K562 (cell line): ENCODE measurements around the gene ATP8A1.

ENCODE experiments used
- CEBPB ChIP-seq: fragments of 450-650 bp; IDR thresholded peaks from 2 replicates; pipeline ENCODE4 v1.6.1; 2016; ENCODE audit warnings: missing genetic modification characterization, missing compliant biosample characterization
- CREM ChIP-seq: IDR thresholded peaks from 2 replicates; pipeline ENCODE4 v1.6.1; 2014; ENCODE audit warnings: antibody characterized with exemption, low read depth
- CTCF ChIP-seq, 3 experiments: IDR thresholded peaks in 2 of 3; conservative IDR thresholded peaks in 1 of 3; 2 replicates each; pipeline ENCODE4 v1.5.1; 2011 to 2012; ENCODE audit warnings: low read length in 3 of 3, mild to moderate bottlenecking in 3 of 3, control low read depth in 2 of 3, improper control_type of control experiment in 1 of 3, inconsistent platforms in 1 of 3, low read depth in 1 of 3, mixed read lengths in 1 of 3, moderate library complexity in 1 of 3; ENCODE audit not compliant: insufficient read depth in 2 of 3
- DPF2 ChIP-seq: fragments of 450-650 bp; IDR thresholded peaks from 2 replicates; pipeline ENCODE4 v1.6.1; 2016
- KDM1A ChIP-seq, 2 experiments: fragments of 450-650 bp; IDR thresholded peaks; 2 replicates each; pipeline ENCODE4 v1.6.1; 2016; ENCODE audit warnings: mild to moderate bottlenecking in 2 of 2
- MIER1 ChIP-seq: fragments of 450-650 bp; IDR thresholded peaks from 2 replicates; pipeline ENCODE4 v1.6.1; 2016; ENCODE audit warnings: antibody characterized with exemption, mild to moderate bottlenecking, low read depth
- RB1 ChIP-seq: fragments of 450-650 bp; IDR thresholded peaks from 2 replicates; pipeline ENCODE4 v1.6.1; 2017; ENCODE audit warnings: low read depth, mild to moderate bottlenecking
- RBM15 ChIP-seq: fragments of 200-400 bp; formaldehyde crosslinking; IDR thresholded peaks from 2 replicates; pipeline ENCODE4 v1.6.1; 2018; ENCODE audit warnings: mild to moderate bottlenecking, low read length, moderate library complexity; ENCODE audit not compliant: insufficient read depth
- REST ChIP-seq, 2 experiments: fragments of 450-650 bp; formaldehyde crosslinking in 1 of 2; IDR thresholded peaks; 2 replicates each; pipeline versions ENCODE4 v1.4.0 to v1.6.1; 2014 to 2020; ENCODE audit warnings: mild to moderate bottlenecking in 2 of 2, borderline replicate concordance in 1 of 2, low read depth in 1 of 2
- RNF2 ChIP-seq: sonication (generic); IDR thresholded peaks from 2 replicates; pipeline ENCODE4 v1.6.1; 2016
- STAT5B ChIP-seq: fragments of 250-450 bp; sonication (Bioruptor Pico); IDR thresholded peaks from 2 replicates; pipeline ENCODE4 v1.8.0; 2021; ENCODE audit warnings: mild to moderate bottlenecking, inconsistent platforms
- TF ChIP-seq, protein P1 (sequence below): sonication (generic); formaldehyde crosslinking; IDR thresholded peaks from 2 replicates; pipeline ENCODE4 v1.8.1; 2023; ENCODE audit warnings: mild to moderate bottlenecking, missing genetic modification reagents, moderate library complexity

DNA sequence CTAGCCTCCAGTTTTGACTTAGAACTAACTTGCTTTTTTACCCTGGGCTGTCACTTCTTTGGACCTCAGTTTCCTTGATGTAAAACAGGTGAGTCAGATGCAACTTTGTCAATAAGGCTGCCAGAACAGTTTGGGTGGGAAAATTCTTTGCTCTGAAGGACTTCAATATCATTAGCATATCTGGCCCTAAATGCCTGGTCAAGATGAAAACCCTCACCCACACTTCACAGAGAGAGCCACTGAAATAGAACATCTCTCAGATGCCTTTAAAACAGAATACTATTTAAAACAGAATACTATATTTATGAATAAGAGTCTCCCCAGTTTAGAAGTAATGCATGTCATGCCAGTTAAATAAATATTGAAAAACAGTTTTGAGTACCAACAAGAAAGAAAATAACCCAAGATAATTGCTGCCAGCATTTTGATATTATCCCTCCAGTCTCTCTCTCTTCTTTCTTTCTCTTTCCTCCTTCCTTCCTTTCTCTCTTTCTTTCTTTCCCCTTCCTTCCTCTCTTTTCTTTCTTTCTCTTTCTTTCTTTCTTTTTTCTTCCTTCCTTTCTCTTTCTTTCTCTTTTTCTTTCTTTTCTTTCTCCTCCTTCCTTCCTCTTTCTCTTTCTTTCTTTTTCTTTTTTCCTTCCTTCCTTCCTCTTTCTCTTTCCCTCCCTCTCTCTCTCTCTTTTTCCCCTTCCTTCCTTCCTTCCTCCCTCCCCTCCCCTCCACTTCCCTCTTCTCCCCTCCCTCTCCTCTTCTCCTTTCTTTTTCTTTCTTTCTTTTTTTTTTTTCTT lies 292.4 kb downstream of the ATP8A1 start:
- no peak for TF ChIP-seq RNF2
- TF ChIP-seq MIER1: no peak
- TF ChIP-seq KDM1A (IDR thresholded peaks at IDR 0.05): no peak
- no peak for TF ChIP-seq CREM
- no peak for TF ChIP-seq RB1
- no peak for TF ChIP-seq CTCF (IDR thresholded peaks at IDR 0.05 in 2 of 3, conservative IDR thresholded peaks at IDR 0.05 in 1 of 3; ENCODE audit: insufficient read depth in 2 of 3, low read depth in 1 of 3, low read length in 3 of 3)
- no peak for TF ChIP-seq REST (IDR thresholded peaks at IDR 0.05; ENCODE audit: borderline replicate concordance)
- TF ChIP-seq REST (CRISPR knock-in tag; IDR thresholded peaks at IDR 0.05; ENCODE audit: low read depth): no peak
- TF ChIP-seq CEBPB (tag): no peak
- TF ChIP-seq, protein P1, sequence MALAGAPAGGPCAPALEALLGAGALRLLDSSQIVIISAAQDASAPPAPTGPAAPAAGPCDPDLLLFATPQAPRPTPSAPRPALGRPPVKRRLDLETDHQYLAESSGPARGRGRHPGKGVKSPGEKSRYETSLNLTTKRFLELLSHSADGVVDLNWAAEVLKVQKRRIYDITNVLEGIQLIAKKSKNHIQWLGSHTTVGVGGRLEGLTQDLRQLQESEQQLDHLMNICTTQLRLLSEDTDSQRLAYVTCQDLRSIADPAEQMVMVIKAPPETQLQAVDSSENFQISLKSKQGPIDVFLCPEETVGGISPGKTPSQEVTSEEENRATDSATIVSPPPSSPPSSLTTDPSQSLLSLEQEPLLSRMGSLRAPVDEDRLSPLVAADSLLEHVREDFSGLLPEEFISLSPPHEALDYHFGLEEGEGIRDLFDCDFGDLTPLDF: no peak
- TF ChIP-seq RBM15: no peak
- no peak for TF ChIP-seq STAT5B (CRISPR knock-in tag)
- TF ChIP-seq DPF2: no peak
